ENCODE measurements around the gene NMT2.

DNA sequence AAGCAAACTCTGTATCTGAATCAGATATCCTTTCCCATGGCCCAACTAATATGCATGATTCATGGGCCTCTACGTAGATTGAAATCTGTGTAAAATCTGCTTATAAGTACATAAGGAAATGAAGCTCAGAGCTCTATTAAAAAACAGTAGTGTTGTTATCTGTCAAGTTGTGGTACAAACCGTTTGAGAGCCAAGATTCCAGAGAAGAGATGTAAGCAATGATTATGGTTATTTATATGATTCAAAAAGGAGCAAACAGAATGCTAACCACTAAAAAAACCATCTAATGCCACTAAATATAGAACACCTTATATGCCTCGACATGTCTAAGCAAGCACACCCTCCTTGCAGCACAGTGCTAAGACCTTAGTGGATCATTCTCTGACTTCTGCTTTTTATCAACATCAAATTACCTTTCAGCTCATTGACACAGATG, 44.7 kb downstream of the NMT2 start:
- TF ChIP-seq, protein P1, sequence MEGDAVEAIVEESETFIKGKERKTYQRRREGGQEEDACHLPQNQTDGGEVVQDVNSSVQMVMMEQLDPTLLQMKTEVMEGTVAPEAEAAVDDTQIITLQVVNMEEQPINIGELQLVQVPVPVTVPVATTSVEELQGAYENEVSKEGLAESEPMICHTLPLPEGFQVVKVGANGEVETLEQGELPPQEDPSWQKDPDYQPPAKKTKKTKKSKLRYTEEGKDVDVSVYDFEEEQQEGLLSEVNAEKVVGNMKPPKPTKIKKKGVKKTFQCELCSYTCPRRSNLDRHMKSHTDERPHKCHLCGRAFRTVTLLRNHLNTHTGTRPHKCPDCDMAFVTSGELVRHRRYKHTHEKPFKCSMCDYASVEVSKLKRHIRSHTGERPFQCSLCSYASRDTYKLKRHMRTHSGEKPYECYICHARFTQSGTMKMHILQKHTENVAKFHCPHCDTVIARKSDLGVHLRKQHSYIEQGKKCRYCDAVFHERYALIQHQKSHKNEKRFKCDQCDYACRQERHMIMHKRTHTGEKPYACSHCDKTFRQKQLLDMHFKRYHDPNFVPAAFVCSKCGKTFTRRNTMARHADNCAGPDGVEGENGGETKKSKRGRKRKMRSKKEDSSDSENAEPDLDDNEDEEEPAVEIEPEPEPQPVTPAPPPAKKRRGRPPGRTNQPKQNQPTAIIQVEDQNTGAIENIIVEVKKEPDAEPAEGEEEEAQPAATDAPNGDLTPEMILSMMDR (conservative IDR thresholded peaks at IDR 0.05; ENCODE audit: low read depth, low read length) = no peak
- TF ChIP-seq EZH2phosphoT487 (IDR thresholded peaks at IDR 0.05; ENCODE audit: borderline replicate concordance, low read length) (no peak), EZH2 (IDR thresholded peaks at IDR 0.05; ENCODE audit: low read length, unreplicated experiment) (no peak)

All from PC-3 (cell line).